ENCODE data around the gene MYNN.

DNA sequence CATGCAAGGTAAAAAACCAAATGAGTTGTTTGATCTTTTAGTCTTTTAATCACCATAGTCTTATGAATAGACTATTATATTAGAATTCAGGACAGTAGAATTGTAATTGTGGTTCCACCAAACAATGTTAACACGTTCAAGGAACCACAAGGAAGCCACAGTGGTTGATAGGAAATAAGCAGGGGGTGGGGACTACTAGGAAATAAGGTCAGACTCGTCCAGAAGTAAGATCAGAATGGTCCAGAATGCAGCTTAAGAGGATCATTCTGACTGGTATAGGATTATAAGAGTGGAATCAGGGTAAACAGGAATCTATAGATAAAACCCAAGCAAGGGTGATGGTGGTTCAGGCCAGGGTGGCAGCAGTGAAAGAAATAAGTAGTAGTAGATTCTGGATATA lies 7.5 kb downstream of the MYNN start:
- TF ChIP-seq, protein P1, sequence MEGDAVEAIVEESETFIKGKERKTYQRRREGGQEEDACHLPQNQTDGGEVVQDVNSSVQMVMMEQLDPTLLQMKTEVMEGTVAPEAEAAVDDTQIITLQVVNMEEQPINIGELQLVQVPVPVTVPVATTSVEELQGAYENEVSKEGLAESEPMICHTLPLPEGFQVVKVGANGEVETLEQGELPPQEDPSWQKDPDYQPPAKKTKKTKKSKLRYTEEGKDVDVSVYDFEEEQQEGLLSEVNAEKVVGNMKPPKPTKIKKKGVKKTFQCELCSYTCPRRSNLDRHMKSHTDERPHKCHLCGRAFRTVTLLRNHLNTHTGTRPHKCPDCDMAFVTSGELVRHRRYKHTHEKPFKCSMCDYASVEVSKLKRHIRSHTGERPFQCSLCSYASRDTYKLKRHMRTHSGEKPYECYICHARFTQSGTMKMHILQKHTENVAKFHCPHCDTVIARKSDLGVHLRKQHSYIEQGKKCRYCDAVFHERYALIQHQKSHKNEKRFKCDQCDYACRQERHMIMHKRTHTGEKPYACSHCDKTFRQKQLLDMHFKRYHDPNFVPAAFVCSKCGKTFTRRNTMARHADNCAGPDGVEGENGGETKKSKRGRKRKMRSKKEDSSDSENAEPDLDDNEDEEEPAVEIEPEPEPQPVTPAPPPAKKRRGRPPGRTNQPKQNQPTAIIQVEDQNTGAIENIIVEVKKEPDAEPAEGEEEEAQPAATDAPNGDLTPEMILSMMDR (IDR thresholded peaks at IDR 0.05), result no peak
- no peak for TF ChIP-seq EZH2 (IDR thresholded peaks at IDR 0.05)

All from neural progenitor cell (in vitro differentiated cells).